Stimulated activated CD8-positive, alpha-beta memory T cell treated with anti-CD3 and anti-CD28 coated beads, Interleukin-15, amount 100 ng/mL, for 24 hours (primary cell): ENCODE measurements around the gene PMAIP1.
A peak's percentile ranks its signal among the peaks of the same experiment; 100 is the strongest.
"Not testable (repeated sequence)": the region's sequence is repeated elsewhere in the genome, so short reads cannot be mapped to it uniquely, and the experiment has no call there.

Source experiments
- DNase-seq: peaks from one replicate; pipeline ENCODE4 v3.0.0-alpha.2; 2020; ENCODE audit warnings: low read depth

PMAIP1 gene

DNA sequence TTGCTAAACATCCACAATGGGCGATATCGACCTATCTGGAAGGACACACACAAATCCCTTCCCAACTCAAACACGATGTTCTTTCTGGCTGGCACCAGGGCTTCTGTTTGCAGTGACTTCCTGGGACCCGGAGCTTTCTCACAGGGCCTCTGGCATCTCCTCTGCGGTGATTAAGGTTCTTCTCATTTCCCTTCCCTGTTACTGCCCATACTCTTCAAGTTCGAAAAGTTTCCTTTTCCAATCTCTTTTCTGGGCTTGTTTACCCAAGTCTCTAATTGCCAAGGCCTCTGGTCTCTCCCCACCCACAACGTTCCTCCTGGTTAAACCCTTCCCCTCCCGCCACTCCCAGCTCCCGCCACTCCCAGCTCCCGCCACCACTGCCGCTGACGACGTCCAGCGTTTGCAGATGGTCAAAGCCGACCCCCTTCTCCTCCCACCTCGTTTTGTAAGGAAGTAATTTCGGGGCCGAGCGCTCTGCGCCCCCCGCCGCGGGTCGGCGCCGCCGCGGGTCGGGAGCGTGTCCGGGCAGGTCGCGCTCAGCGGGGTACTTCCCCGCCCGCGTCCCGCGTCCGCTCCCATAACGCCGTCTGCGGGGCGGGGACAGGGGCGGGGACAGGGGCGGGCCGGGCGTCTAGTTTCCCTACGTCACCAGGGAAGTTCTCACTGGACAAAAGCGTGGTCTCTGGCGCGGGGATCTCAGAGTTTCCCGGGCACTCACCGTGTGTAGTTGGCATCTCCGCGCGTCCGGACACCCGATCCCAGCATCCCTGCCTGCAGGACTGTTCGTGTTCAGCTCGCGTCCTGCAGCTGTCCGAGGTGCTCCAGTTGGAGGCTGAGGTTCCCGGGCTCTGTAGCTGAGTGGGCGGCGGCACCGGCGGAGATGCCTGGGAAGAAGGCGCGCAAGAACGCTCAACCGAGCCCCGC, at the start of gene PMAIP1:
TSS of gene PMAIP1 (plus strand) at position 699 of the 924 bp plus-strand sequence. CDS start at position 881, 182 bp downstream.
- DNase-seq, result peak; percentile 71

DNA sequence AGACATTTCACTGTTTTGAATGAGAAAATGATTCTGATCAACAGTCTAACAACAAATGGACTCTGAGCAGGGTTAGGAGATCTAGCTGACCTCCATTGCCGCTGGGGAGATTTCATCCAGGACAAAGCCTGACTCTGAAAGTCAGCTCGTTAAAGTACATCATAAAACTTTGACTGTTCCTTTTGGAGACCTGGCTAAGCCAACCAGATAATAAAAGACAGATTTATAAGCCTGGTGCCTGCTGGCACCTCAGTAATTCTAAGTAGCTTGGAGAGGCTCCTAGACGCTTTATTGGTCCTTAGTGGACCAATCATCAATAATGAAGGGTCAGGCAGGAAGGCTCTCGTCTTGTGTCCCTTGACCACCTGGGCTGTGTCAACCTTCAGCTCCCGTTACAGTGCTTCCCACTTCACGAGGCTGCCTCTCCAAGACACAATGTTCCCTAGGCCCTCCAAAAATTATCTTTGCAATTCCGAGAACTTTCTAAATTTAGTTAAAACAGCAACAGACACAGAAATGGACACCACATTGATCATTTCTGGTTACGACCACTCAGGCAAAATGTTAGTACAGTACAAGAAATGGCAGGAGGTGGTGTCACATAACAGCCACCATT, 47.9 kb upstream of the PMAIP1 start:
- DNase-seq, result no peak

DNA sequence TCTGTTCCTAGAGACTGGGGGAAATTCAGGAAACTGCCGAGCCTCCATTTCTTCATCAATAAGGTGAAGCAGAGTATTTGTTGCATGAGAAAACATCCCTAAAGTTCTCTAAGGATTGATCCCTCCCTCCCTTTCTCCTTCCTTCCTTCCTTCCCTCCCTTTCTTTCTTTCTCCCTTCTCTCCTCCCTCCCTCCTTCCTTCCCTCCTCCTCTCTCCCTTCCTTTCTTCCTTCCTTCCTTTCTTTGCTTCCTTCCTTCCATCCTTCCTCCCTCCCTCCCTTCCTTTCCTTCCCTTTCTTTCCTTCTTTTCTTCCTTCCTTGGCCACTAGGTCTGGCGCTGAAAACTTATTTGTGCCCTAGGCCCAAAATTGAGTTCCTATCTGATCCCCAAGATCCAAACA, 47.2 kb upstream of the PMAIP1 start:
- DNase-seq, result no peak

DNA sequence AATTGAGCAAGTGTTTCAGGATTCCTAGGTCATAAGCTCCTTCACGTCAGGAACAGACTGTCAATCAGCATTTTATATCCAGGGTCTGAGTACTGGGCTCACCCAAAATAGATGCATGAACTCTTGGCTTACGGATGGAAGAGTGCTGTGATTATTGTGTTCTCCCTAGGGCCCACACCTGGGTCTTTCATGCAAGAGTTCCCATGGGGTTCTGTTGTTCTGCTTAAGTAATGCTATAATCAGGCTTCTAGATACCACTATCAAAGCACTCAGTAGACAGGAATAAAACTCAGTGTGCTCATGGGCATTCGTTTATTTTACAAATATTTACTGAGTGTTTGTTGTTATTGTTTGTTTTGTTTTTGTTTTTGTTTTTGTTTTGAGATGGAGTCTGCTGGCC, 46.4 kb upstream of the PMAIP1 start:
- DNase-seq, result no peak

DNA sequence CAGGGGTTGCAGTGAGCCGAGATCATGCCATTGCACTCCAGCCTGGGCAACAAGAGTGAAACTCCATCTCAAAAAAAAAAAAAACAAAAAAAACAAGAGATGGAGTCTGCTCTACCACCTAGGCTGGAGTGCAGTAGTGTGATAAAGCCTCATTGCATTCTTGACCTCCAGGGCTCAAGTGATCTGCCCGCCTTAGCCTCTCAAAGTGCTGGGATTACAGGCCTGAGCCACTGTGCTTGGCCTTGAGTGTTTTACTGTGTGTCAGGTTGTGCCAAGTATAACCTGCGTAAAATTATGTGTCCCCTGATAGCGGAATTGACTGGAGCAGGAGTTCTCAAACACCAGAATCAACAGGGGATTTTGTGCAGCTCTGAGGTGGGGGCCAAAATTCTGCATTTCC, 45.8 kb upstream of the PMAIP1 start:
- not testable (repeated sequence) for DNase-seq

DNA sequence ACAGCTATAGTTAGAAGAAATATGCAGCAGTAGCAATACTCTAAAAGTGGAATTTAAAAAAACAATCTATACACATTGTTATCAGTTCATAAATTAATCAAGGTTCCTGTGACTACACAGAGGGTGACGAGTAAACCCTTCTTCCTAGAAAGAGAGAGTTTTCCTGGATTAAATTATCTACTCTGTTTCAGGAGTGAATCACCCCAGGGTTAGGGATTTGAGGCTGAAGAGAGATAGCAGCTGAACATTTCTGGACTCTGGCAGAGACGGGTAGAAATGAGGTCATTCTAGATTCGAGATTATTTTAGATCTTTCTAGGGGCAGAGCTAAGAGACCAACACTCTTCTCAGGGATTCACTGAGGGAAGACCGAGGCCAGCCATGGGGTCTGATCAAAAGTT, 38.8 kb upstream of the PMAIP1 start:
- no peak for DNase-seq

DNA sequence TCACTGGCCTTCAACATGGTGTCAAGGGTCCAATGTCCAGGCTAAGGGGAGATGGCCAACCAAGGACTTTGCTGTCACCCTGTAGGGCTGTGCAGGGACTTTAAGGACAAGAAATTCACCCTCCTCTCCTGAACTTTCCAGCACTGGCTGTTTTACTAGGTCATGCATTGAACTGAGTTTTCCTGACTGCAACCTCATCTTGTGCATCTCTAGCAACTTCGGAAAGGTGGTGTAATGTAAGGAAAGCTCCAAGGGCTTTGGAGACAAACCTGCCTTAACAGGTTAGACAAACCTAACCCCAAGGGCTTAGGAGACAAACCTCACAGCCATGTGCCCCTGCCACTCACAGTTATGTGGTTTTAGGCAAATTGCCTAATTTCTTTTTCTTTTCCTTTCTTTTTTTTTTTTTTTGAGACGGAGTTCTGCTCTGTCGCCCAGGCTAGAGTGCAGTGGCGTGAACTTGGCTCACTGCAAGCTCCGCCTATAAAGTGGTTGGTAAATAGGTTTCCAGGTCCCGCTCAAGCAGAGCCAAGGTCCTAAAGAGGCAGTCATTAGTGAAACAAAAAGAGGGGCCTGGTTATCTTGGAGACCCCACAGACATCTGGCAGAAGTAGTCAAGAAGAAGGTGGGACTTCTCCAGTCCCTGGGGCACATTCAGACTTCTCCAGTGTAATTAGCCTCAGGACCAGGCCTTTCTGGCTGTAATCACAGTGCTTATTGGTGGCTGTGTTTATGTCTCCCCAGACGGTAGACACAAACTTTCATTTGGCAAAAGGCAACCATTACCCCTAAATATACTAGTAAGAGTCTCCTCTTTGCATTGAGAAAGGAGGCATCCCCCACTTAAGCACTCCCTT, 37.6 kb upstream of the PMAIP1 start:
- no peak for DNase-seq

DNA sequence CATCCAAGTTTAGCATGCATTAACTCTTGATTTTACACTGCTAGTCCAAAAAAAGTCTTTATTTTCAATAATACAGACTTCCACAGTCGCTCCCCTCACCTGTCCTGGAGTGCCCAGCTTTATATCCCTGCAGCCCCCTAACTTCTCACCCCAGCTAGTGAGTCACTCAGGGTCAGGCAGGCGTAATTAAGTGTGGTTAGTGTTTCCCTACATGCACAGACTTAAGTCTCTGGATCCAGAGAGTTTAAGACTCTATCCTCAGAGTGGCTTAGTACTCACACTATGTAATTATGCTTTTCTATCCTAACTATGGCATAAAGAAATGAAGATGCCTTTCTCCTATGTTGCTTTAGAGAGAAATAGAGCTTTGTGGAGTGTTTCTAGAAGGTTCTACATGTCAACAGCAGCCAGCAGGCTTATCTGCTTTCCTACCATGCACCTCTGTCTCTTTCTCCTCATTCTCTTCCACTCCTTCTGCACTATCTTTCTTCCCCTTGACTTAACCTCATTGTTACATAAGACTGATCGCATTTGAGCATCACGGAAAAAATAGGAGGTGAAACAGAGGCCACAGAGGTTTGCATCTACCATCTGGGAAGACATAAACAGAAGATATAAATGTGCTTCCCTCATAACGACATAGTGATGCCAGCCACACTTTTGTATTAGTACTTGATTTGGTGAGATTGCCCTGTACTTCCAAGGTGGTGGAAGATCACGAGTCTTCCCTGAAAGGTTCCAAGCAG, 34.4 kb upstream of the PMAIP1 start:
- no peak for DNase-seq

DNA sequence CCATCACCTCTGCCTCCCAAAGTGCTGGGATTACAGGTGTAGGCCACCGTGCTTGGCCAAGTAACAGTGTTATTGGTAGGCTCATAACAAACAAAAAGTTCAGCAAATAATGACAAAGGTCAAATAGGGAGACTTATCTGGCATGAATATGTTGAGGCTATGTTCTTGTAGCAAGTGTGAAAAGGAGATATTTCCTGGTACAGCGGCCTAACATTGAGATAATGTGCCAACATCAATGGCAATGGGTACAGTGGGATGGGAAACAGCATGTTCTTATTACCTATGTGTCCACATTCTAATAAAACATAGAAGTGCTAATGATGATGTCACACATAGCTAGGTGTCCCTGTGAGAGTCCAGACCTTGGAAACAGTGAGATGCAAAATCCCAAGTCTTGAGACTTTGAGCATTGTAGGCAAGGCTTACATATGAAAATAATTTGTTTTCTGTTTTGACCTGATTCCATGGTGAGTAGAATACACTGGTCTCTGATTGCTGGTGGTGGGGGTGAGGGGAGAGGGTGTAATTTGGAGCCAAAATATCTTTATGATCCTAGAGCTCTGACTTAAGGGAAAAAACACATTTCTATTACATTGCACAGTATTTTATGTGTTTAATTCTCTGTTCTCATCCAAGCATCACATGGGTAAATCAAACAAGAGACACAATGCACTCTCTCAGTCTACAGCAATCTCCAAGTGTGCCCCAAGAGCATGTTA, 33.1 kb upstream of the PMAIP1 start:
- DNase-seq, result no peak

DNA sequence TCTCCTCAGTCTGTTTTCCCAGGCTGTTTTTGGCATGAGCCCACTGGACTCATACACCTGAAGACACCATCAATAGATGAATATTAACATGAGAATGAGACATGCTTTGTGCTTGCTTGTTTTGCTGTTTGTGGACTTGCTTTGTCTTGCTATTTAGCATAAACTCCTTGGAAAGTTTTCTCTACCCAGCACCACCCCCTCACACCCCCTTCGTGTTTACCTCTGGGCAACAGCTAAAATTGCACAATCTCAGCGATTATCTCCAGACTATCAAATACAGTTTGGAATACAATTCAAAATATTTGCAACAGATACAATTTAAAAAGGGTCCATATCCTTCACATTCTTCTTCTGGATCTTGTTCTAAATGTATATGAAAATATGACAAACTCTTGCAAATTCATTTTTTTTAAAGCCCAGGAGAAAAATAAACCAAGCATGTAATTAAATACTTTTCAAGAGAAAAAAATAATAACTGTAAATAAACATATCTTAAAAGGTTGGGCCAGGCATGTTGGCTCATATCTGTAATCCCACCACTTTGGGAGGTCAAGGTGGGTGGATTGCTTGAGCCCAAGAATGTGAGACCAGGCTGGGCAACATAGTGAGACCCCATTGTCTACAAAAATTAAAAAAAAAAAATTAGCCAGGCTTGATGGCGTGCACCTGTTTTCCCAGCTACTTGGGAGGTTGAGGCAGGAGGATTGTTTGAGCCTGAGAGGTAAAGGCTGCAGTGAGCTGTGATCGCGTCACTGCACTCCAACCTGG, 32.3 kb upstream of the PMAIP1 start:
- DNase-seq, result no peak

DNA sequence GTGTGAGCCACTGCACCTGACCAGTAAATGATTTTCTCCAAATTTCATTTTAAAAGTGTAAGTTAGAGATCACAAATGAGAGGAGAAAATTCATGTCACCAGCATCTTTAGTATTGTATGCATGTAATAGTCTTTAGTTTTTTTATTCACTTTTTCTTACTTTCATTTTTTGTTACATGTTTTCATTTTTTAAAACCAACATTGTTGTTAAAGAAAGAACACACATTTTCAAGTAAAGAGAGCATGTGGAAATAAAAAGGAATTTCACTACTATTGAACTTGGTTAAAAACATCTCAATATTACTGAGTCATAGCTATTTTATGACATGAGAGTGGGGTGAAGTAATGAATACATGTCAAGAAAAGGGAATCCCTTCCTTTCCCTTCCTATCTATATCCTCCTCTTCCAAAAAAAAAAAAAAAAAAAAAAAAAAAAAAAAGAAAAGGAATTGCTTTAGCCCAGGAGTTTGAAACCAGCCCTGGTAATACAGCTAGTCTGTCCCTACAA, 29.1 kb upstream of the PMAIP1 start:
- no peak for DNase-seq

DNA sequence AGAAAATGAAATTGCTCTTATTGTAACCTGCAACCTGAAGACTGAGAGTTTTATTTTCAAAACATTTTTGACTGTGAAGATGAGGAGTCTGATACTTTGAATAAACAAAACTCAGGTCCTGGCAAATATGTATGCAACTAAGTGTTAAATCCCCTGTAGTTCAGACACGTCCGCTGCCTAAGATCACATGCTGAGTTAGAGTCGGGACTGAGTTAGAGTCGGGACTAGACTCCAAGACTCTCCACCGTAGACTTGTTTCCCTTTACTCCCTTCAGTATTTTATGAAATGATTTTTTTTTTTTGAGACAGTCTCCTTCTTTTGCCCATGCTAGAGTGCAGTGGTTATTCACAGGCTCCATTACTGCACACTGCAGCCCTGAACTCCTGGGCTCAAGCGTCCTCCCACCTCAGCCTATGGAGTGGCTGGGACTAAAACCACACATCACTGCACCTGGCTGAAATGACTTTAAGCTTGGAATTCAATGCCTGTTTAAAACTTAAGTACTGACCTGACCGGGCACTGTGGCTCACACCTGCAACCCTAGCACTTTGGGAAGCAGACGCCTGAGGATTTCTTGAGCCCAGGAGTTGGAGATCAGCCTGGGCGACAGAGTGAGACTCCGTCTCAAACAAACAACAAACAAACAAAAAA, 28.0 kb upstream of the PMAIP1 start:
- DNase-seq, result no peak

DNA sequence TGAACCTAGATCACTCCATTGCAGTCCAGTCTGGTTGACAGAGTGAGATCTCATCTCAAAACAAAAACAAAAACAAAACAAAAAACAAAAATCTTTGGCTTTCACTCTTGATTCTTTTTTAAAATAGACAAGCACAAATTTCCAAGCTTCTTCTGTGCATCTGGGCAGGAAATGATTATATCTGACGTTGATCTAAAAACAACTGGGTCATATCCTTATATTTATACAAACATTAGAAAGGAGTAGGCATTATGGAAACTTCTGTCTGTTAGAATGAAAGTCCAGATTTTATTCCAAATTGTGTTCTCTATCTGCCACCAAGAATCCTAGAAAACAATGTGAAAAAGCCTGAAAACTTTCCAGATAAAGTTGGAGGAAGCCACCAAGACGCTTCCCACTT, 26.2 kb upstream of the PMAIP1 start:
- no peak for DNase-seq

DNA sequence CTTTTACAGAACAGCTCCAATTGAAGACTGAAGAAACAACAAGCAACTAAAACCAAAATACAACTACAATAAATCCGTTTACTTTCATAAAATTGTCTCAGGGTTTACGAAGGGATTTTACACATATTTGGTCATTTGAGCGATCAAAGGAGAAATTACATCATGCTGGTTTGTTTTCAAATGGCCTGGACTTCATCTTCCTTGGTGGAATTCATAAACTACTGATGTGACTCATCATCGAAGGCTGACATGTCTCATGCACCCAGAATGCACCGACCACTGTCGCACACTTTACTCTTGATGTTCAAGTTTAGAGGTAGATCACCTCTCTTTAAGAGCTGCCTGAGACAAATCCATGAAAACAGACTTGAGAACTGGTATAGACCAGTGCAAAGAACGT, 25.6 kb upstream of the PMAIP1 start:
- DNase-seq, result no peak

DNA sequence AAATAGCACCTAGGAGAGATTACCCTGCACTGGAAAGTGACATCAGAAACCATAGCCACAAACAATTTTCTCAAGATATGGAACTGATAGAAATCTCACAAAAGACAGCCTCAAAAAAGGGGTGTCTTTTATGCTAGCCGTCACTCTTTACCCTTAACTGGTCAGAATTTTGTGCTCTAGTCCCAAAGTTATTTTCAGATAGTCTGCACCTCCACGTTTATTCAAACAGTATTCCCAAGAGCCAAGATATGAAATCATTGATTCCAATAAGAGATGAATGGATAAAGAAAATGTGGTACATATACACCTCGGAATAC, 23.5 kb upstream of the PMAIP1 start:
- no peak for DNase-seq

DNA sequence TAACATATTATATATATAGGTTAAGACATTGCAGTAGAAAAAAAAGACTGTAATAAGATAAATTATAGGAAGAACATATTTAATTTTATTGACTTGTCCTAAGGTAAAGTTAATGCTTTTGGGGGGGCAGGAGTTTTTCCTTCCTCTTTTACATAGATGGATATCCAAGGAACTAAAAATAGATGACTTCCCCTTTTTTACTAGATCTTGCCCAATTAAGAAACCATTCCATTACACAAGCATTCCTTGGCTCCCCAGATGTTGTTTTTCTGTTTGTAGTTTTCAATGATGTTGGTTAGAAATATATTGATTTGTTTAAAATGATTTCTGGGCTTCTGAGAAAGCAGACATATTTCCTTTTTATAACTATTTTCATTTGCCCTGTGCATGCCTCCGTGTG, 22.4 kb upstream of the PMAIP1 start:
- DNase-seq, result no peak

DNA sequence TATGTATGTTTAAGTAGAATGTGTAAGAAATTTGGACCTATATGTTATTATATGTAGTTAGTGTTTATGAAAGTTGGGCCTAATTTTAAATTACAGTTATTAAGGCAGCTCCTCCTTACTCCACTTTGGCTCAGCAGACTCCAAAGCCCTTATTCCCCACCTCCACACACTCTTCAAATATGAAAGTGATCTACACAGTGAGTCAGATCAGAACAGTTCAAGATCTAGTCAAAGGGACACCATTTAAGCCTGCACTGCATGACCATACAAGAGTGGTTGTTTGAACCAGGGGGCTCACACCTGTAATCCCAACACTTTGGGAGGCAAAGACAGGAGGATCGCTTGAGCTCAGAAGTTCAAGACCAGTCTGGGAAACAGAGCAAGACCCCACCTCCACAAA, 21.2 kb upstream of the PMAIP1 start:
- DNase-seq, result no peak

DNA sequence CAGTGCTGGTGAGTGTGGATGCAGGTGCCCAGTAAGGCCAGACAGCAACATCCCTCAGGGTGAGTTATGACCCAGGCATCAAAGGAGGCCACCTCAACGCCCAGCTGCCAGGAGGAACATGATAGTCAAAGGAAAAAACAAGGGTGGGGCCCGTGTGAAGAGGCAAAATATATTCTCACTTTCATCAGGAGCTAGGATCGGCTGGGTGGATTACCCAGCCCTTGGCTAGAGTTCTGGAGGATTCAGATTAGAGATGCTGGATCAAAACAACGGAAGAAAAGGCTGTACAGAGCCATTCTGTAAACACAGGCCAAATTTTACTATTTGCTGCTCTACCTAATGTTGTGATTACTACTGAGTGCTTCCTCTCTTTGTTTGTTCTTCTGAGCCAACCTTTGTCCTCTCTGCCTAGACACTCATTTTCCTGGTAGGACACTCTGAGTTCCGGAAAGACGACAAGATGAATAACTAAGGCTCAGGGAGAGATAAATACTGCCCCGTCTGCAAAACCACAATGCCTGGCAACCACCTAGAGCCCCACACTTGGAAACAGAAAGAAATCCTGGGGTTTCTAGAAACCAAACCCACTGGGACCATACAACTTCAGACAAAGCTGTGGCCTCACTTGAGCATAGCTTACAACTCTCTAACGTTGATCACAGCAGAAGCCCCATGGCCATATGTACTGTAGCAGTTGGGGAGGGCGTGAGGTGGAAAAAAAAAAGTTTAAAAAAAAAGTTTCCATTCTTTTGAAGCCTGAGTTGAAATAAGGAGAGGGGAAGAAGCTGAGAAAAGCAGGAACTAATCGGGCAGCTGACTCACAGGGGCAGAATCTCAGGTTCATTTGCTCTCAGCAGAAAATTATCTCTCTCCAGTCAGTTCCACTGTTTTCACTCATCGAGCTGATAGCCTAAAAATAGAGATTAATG, 17.8 kb upstream of the PMAIP1 start:
- DNase-seq, result no peak

DNA sequence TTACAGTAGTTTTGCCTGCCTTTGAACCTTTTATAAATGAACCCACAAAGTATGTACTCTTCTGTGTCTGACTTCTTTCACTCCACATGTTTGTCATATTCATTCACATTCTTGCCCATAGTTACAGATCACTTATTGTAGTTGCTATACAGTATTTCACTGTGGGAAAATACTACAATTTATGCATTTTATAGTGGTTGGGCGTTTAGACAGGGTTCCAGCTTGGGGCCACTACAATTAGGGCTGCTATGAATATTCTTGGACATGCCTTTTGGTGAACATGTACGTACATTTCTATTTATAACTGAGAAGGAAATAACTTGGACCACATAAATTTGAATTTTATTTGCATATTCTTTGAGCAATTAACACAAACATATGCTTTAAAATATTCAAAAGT, 15.4 kb upstream of the PMAIP1 start:
- no peak for DNase-seq
